Astrocyte of the cerebellum (primary cell): ENCODE measurements around the gene KIAA0040.

ENCODE experiments used
- DNase-seq: peaks from one replicate; pipeline ENCODE4 v3.0.0-alpha.2; 2011; ENCODE audit warnings: low read depth
- H3K4me3 ChIP-seq: 2 replicates; pipeline ENCODE4 v1.5.1; 2011; ENCODE audit warnings: mild to moderate bottlenecking, low read depth, low read length, moderate library complexity
- CTCF ChIP-seq: IDR thresholded peaks from 2 replicates; pipeline ENCODE4 v1.5.1; 2012; ENCODE audit warnings: low read length, low read depth, moderate library complexity, mild to moderate bottlenecking; ENCODE audit errors: missing control alignments
- in situ Hi-C: cut with HindIII; loops from 2 replicates; pipeline ENCODE4 v1.10.0; 2017; ENCODE audit warnings: low sequenced_read_pairs

Gene KIAA0040

GRCh38 chr1:175204330-175204729, 11.8 kb upstream of the KIAA0040 start:
- in situ Hi-C loops: no loop called here
- TF ChIP-seq CTCF: no peak
- H3K4me3 ChIP-seq: no peak overlapping the region
- DNase-seq: no peak

- no peak overlapping the region for H3K4me3 ChIP-seq
- TF ChIP-seq CTCF: no peak
- no peak for DNase-seq
- in situ Hi-C loops: no loop called here
Observed at GRCh38 chr1:175203570-175204068, 11.0 kb upstream of the KIAA0040 start.

- in situ Hi-C loops: no loop called here
- DNase-seq: no peak
- H3K4me3 ChIP-seq: no peak overlapping the region
- TF ChIP-seq CTCF: no peak
Observed at GRCh38 chr1:175200678-175201521, 8.3 kb upstream of the KIAA0040 start.

GRCh38 chr1:175198332-175198731, 5.8 kb upstream of the KIAA0040 start:
- H3K4me3 ChIP-seq: no peak overlapping the region
- no peak for DNase-seq
- no peak for TF ChIP-seq CTCF
- in situ Hi-C loops: no loop called here

GRCh38 chr1:175197531-175197930, 5.0 kb upstream of the KIAA0040 start:
- no peak for TF ChIP-seq CTCF
- in situ Hi-C loops: no loop called here
- no peak overlapping the region for H3K4me3 ChIP-seq
- no peak for DNase-seq

GRCh38 chr1:175195798-175196197, 3.2 kb upstream of the KIAA0040 start:
- TF ChIP-seq CTCF: no peak
- in situ Hi-C loops: no loop called here
- no peak overlapping the region for H3K4me3 ChIP-seq
- no peak for DNase-seq
